ENCODE results near the gene TIMM17A.

DNA sequence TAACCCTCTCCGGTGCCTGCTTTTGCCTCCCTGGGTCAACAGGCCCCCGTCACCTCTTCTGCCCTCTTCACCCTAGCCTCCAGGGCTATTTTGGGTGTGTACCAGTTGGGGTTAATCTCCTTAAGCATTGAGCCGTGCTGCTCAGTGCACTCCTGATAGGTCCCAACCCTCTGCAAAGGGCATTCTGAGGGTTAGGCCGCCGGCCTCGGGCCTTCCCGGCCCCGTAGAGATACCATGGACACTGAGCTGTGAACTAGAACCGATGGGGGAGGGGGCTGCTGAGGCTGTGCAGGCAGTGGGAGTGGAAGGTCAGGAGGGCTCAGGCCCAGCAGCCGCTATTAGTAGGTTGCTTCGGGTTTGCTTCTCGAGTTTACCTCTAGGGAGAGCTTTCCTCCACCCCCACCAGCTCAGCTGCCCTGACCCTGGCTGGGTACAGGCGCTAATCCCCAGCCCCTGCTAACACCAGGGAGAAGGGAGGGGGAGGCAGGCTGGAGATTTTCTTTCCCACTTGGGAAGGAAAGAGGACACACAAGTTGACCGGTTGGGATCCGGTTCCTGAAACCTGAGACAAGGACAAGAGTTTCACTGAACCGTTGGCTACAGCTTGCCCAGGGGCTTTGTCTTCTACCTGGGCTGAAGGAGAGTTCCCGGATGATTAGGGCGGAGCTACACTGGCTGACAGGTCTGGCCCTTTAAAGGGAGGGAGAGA is 13.7 kb upstream of the TIMM17A start:
- TF ChIP-seq, protein P1, sequence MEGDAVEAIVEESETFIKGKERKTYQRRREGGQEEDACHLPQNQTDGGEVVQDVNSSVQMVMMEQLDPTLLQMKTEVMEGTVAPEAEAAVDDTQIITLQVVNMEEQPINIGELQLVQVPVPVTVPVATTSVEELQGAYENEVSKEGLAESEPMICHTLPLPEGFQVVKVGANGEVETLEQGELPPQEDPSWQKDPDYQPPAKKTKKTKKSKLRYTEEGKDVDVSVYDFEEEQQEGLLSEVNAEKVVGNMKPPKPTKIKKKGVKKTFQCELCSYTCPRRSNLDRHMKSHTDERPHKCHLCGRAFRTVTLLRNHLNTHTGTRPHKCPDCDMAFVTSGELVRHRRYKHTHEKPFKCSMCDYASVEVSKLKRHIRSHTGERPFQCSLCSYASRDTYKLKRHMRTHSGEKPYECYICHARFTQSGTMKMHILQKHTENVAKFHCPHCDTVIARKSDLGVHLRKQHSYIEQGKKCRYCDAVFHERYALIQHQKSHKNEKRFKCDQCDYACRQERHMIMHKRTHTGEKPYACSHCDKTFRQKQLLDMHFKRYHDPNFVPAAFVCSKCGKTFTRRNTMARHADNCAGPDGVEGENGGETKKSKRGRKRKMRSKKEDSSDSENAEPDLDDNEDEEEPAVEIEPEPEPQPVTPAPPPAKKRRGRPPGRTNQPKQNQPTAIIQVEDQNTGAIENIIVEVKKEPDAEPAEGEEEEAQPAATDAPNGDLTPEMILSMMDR (IDR thresholded peaks at IDR 0.05; ENCODE audit: insufficient read depth, low read length) = no peak
- no peak for TF ChIP-seq POLR2AphosphoS5 (IDR thresholded peaks at IDR 0.05; ENCODE audit: low read depth)

Measured in HL-60 (cell line).